Measurements from ENCODE around the gene SLC39A9.

- no peak for TF ChIP-seq POLR2A (IDR thresholded peaks at IDR 0.05; ENCODE audit: low read depth, low read length)
- TF ChIP-seq POLR2AphosphoS5 (IDR thresholded peaks at IDR 0.05; ENCODE audit: low read depth, low read length), result no peak
- no peak for TF ChIP-seq TAF1 (IDR thresholded peaks at IDR 0.05; ENCODE audit: low read depth, low read length)
- TF ChIP-seq PAX5 (IDR thresholded peaks at IDR 0.05; ENCODE audit: insufficient read depth, low read length, severe bottlenecking), result no peak
- no peak for TF ChIP-seq SPI1 (IDR thresholded peaks at IDR 0.05; ENCODE audit: low read depth, low read length)
Measured at GRCh38 chr14:69375182-69375581, 23.3 kb upstream of the SLC39A9 start.
